DND-41 (cell line): ENCODE data around the gene UGT2B15.
"Not testable (repeated sequence)": the region's sequence is repeated elsewhere in the genome, so short reads cannot be mapped to it uniquely, and the experiment has no call there.

Experiments used
- ATAC-seq: fragments of 200-7000 bp; cut with Tn5 transposase; 3 replicates; pipeline ENCODE4 v1.9.1; 2021; ENCODE audit warnings: low read depth; ENCODE audit not compliant: insufficient read depth
- DNase-seq: peaks from one replicate; pipeline ENCODE4 v3.0.0-alpha.2; 2020
- H2AFZ ChIP-seq: 2 replicates; pipeline ENCODE4 v1.6.0; 2012; ENCODE audit warnings: low read depth, low read length
- H3K27ac ChIP-seq: 2 replicates; pipeline ENCODE4 v1.5.1; 2012; ENCODE audit warnings: low read length, inconsistent platforms
- H3K27me3 ChIP-seq: fragments of 200-600 bp; sonication (generic); 2 replicates; pipeline ENCODE4 v1.6.0; 2012; ENCODE audit warnings: low read length, mild to moderate bottlenecking, inconsistent platforms; ENCODE audit not compliant: insufficient read depth, poor library complexity
- H3K36me3 ChIP-seq: 2 replicates; pipeline ENCODE4 v1.5.1; 2012; ENCODE audit warnings: low read length, inconsistent platforms; ENCODE audit not compliant: insufficient read depth
- H3K4me1 ChIP-seq: 2 replicates; pipeline ENCODE4 v1.5.1; 2012; ENCODE audit warnings: mild to moderate bottlenecking, low read length; ENCODE audit not compliant: insufficient read depth
- H3K4me2 ChIP-seq: 2 replicates; pipeline ENCODE4 v1.6.0; 2012; ENCODE audit warnings: mild to moderate bottlenecking, moderate library complexity, low read length, inconsistent platforms; ENCODE audit not compliant: insufficient read depth
- H3K4me3 ChIP-seq, 2 experiments: fragments of 200-600 bp in 1 of 2; shearing (Covaris generic) in 1 of 2; 2 replicates each; pipeline ENCODE4 v1.5.1; 2012 to 2016; ENCODE audit warnings: inconsistent platforms in 2 of 2, low read length in 2 of 2, mild to moderate bottlenecking in 2 of 2, low read depth in 1 of 2, moderate library complexity in 1 of 2
- H3K79me2 ChIP-seq: 2 replicates; pipeline ENCODE4 v1.6.0; 2012; ENCODE audit warnings: low read length, inconsistent platforms; ENCODE audit not compliant: insufficient read depth
- H3K9ac ChIP-seq: 2 replicates; pipeline ENCODE4 v1.6.0; 2012; ENCODE audit warnings: low read depth, mild to moderate bottlenecking, inconsistent platforms, low read length, moderate library complexity
- H3K9me3 ChIP-seq: 2 replicates; pipeline ENCODE4 v1.5.1; 2012; ENCODE audit warnings: low read length, moderate library complexity, mild to moderate bottlenecking, inconsistent platforms; ENCODE audit not compliant: insufficient read depth, severe bottlenecking
- H4K20me1 ChIP-seq: 2 replicates; pipeline ENCODE4 v1.6.0; 2012; ENCODE audit warnings: low read length; ENCODE audit not compliant: insufficient read depth
- CTCF ChIP-seq: IDR thresholded peaks from 2 replicates; pipeline ENCODE4 v1.5.1; 2012; ENCODE audit warnings: borderline replicate concordance, low read length, moderate library complexity, mild to moderate bottlenecking; ENCODE audit not compliant: poor library complexity, severe bottlenecking; ENCODE audit errors: extremely low read depth
- EZH2 ChIP-seq: IDR thresholded peaks from 3 replicates; pipeline ENCODE4 v1.6.1; 2012; ENCODE audit warnings: borderline replicate concordance, low read depth, mild to moderate bottlenecking, moderate library complexity, low read length, inconsistent platforms; ENCODE audit not compliant: severe bottlenecking

The UGT2B15 gene

DNA sequence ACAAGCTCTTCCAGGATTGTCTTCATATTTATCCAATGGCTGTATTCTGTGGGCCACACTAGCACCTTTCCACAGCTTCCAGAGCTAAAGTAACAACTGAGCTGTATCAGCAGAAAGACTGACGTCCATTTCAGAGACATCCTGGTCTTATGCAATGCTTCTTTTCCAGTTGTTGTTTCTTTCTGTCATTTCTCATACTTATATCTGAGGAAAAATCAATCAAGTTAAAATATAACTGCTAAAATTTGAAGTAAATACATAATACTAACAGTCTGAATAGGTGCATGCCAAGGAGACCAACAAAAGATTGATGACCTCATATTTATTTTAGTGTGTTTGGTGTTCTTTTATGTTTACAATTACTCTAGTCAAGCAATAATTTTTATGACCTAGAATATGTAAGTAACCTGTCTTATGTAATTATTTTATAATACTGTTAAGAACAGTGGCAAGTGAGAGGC is at the start of gene UGT2B15:
TSS of gene UGT2B15 (minus strand) at position 174 of the 461 bp plus-strand sequence. CDS start at position 140, 34 bp downstream.
- H3K4me2 ChIP-seq, H3K9me3 ChIP-seq, H3K4me3 ChIP-seq, H3K27ac ChIP-seq, H3K79me2 ChIP-seq, H3K9ac ChIP-seq, H4K20me1 ChIP-seq, H3K4me1 ChIP-seq, H3K36me3 ChIP-seq, DNase-seq, H2AFZ ChIP-seq, ATAC-seq, H3K27me3 ChIP-seq: not testable (repeated sequence)

DNA sequence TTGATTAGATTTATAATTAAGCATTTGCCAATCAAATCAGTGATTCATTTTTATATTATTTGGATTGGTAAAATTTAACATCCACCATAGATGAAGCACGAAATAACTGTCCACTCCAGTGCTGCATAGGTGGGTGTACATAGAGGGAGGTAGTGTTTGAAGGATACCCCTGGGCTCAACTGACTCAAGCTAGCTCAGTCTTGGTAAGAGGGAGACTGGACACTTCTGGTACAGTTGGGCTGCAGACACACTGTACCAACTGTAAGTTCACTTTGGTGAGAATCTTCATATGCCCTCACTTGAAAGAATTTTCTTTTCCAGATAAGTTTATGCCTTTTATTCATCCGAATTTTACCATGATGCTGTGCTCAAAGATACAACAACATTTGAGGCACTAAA is 48.6 kb upstream of the UGT2B15 start:
- Histone ChIP-seq H3K4me1 (no peaks in the 10 kb centered on the region), H3K4me2 (no peak overlapping the region), H3K79me2 (no peaks in the 10 kb centered on the region), H4K20me1 (no peaks in the 10 kb centered on the region), H3K36me3 (no peaks in the 10 kb centered on the region), H3K4me3 (no peak overlapping the region), H2AFZ (no peak overlapping the region), H3K27ac (no peak overlapping the region), H3K9me3 (no peaks in the 10 kb centered on the region), H3K9ac (no peak overlapping the region), H3K27me3 (no peaks in the 10 kb centered on the region)
- DNase-seq, result no peak
- no peak for ATAC-seq
- TF ChIP-seq CTCF (no peak), EZH2 (no peak)

DNA sequence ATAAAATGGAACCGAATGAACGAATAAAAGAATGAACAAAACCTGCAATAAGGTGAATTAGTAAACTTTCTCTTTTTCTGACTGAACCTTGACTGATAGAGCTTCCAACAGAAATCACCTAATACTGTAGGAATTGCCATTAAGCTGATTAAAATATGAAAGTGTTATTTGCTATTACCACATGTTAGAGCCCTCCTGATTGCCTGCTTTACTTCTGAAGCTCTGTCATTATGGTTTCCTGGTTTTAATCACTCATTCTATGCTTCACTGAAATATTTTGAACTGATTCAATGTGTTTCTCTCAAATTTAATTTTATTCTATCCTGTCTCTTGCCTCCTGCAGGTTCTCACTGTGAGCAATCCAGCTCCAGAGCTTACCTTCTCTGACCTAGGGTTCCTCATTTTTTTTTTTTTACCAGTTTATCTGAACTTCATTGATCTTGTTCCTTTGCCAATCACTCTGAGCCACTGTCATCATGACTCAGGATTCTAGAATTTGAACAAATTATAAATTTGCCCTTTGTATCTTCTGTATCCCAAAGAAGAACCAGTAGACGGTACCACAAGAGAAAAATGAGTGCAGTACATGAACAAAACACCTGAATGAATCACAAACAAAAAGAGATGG is 48.1 kb upstream of the UGT2B15 start:
- H3K9me3 ChIP-seq, result no peaks in the 10 kb centered on the region
- H3K27ac ChIP-seq, result no peak overlapping the region
- no peak overlapping the region for H3K4me2 ChIP-seq
- H3K27me3 ChIP-seq, result no peaks in the 10 kb centered on the region
- no peak overlapping the region for H3K9ac ChIP-seq
- no peak for DNase-seq
- H3K4me1 ChIP-seq, result no peaks in the 10 kb centered on the region
- H3K79me2 ChIP-seq, result no peaks in the 10 kb centered on the region
- no peaks in the 10 kb centered on the region for H3K36me3 ChIP-seq
- H3K4me3 ChIP-seq, result no peak overlapping the region
- no peak overlapping the region for H2AFZ ChIP-seq
- TF ChIP-seq CTCF, result no peak
- no peak for TF ChIP-seq EZH2
- H4K20me1 ChIP-seq, result no peaks in the 10 kb centered on the region
- ATAC-seq, result no peak

DNA sequence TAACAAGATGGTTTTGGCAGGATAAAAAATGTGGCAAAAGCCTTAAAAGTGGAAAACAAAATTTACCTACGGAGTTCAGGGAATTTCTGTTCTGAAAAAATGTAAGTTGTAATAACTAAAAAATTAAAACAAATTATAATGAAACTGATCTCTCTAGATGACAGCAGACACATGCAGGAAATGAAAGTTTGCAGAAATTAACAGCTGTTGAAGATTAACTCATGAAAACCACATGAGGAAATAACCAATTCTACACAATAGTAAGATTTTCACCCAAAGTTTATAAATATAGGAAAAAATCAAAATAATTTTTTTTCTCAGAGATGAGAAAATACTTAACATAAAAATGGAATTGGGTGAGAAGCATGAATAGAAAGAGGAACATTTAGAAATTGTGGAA is 47.5 kb upstream of the UGT2B15 start:
- Histone ChIP-seq H3K9me3 (no peaks in the 10 kb centered on the region), H3K27ac (no peak overlapping the region), H3K4me1 (no peaks in the 10 kb centered on the region), H3K4me3 (no peak overlapping the region), H4K20me1 (no peaks in the 10 kb centered on the region), H3K36me3 (no peaks in the 10 kb centered on the region), H2AFZ (no peak overlapping the region), H3K27me3 (no peaks in the 10 kb centered on the region), H3K9ac (no peak overlapping the region), H3K79me2 (no peaks in the 10 kb centered on the region), H3K4me2 (no peak overlapping the region)
- DNase-seq (no peak), ATAC-seq (no peak)
- TF ChIP-seq EZH2, result no peak
- no peak for TF ChIP-seq CTCF
